ENCODE results near the gene CALML4.
"Not testable (repeated sequence)": the region's sequence is repeated elsewhere in the genome, so short reads cannot be mapped to it uniquely, and the experiment has no call there.

The CALML4 gene

GRCh38 chr15:68176601-68177000, 28.5 kb downstream of the CALML4 start:
- peak; percentile 50 to 54 for DNase-seq (ENCODE audit: low read depth in 2 of 2)
- no peak overlapping the region for H3K4me3 ChIP-seq (replicated peaks in 1 of 2; ENCODE audit: low read depth in 2 of 2, low read length in 2 of 2)
- TF ChIP-seq CTCF (IDR thresholded peaks at IDR 0.05; ENCODE audit: low read depth, low read length): no peak

GRCh38 chr15:68175526-68175925, 29.6 kb downstream of the CALML4 start:
- no peak overlapping the region for H3K4me3 ChIP-seq (replicated peaks in 1 of 2; ENCODE audit: low read depth in 2 of 2, low read length in 2 of 2)
- no peak for TF ChIP-seq CTCF (IDR thresholded peaks at IDR 0.05; ENCODE audit: low read depth, low read length)
- no peak for DNase-seq (ENCODE audit: low read depth in 2 of 2)

GRCh38 chr15:68173119-68173518, 32.0 kb downstream of the CALML4 start:
- no peak for DNase-seq (ENCODE audit: low read depth in 2 of 2)
- H3K4me3 ChIP-seq (replicated peaks in 1 of 2; ENCODE audit: low read depth in 2 of 2, low read length in 2 of 2): no peak overlapping the region
- TF ChIP-seq CTCF (IDR thresholded peaks at IDR 0.05; ENCODE audit: low read depth, low read length): no peak

- DNase-seq (ENCODE audit: low read depth in 2 of 2); H3K4me3 ChIP-seq (replicated peaks in 1 of 2; ENCODE audit: low read depth in 2 of 2, low read length in 2 of 2): not testable (repeated sequence)
Measured at GRCh38 chr15:68172037-68172436, 33.1 kb downstream of the CALML4 start.

- no peak for TF ChIP-seq CTCF (IDR thresholded peaks at IDR 0.05; ENCODE audit: low read depth, low read length)
- no peak overlapping the region for H3K4me3 ChIP-seq (replicated peaks in 1 of 2; ENCODE audit: low read depth in 2 of 2, low read length in 2 of 2)
- DNase-seq (ENCODE audit: low read depth in 2 of 2): no peak
Measured at GRCh38 chr15:68166847-68167246, 38.3 kb downstream of the CALML4 start.

GRCh38 chr15:68163191-68163590, 41.9 kb downstream of the CALML4 start:
- no peak for TF ChIP-seq CTCF (IDR thresholded peaks at IDR 0.05; ENCODE audit: low read depth, low read length)
- no peak for DNase-seq (ENCODE audit: low read depth in 2 of 2)
- no peak overlapping the region for H3K4me3 ChIP-seq (replicated peaks in 1 of 2; ENCODE audit: low read depth in 2 of 2, low read length in 2 of 2)

GRCh38 chr15:68158046-68158628, 47.0 kb downstream of the CALML4 start:
- no peak for TF ChIP-seq CTCF (IDR thresholded peaks at IDR 0.05; ENCODE audit: low read depth, low read length)
- no peak overlapping the region for H3K4me3 ChIP-seq (replicated peaks in 1 of 2; ENCODE audit: low read depth in 2 of 2, low read length in 2 of 2)
- no peak for DNase-seq (ENCODE audit: low read depth in 2 of 2)
